GM18520 (cell line): ENCODE measurements around the gene BCL2L15.

Source experiments
- ATAC-seq: cut with Tn5 transposase; IDR thresholded peaks from one replicate; pipeline ENCODE4 v1.9.1; 2021; ENCODE audit not compliant: unreplicated experiment

BCL2L15 gene

GRCh38 chr1:113834716-113835115, 52.7 kb downstream of the BCL2L15 start:
- ATAC-seq: no peak
